Activated CD4-positive, alpha-beta T cell treated with anti-CD3 and anti-CD28 coated beads, Interleukin-2, amount 10 ng/mL, durations not matched to agents 7 days and 5 days (primary cell): ENCODE measurements around the gene RINL. TPM values are rescaled to one million over a fixed set of nuclear protein-coding genes. Genes with fewer than 3 reads are reported as not detected.

Experiments
- total RNA-seq, 2 experiments: library from RNA; stranded (reverse); gene quantifications; one replicate each; pipeline ENCODE4 v1.2.3, GENCODE V29; 2021

RINL gene
- total RNA-seq, 2 experiments from 2014 or later = 65.0 to 66.9 TPM

Other genes with a start within 250 kb of the RINL start
- 100 to 1,000 TPM; 337 to 354 TPM for gene ACTN4, start 230.6 kb downstream of the RINL start, total RNA-seq
- 1 to 10 TPM; 3.5 to 3.7 TPM for gene CAPN12, start 133.8 kb downstream of the RINL start, total RNA-seq
- not detected for gene LGALS7, start 104.8 kb downstream of the RINL start, total RNA-seq
- not detected for gene LGALS7B, start 89.1 kb downstream of the RINL start, total RNA-seq
- gene LGALS4, start 65.3 kb downstream of the RINL start, total RNA-seq = 1 to 10 TPM; 2.1 to 2.3 TPM
- gene ECH1, start 46.5 kb downstream of the RINL start, total RNA-seq = 100 to 1,000 TPM; 143 to 144 TPM
- 100 to 1,000 TPM; 517 to 535 TPM for gene HNRNPL, start 28.3 kb downstream of the RINL start, total RNA-seq
- gene SIRT2, start 21.3 kb upstream of the RINL start, total RNA-seq = 10 to 100 TPM; 45.2 to 47.1 TPM
- gene NFKBIB, start 21.7 kb upstream of the RINL start, total RNA-seq = 10 to 100 TPM; 31.6 to 32.2 TPM
- under 1 TPM; 0.83 to 0.97 TPM for gene CCER2, start 33.9 kb upstream of the RINL start, total RNA-seq
- 10 to 100 TPM; 33.4 to 37.9 TPM for gene SARS2, start 52.5 kb upstream of the RINL start, total RNA-seq
- gene MRPS12, start 52.7 kb upstream of the RINL start, total RNA-seq = 10 to 100 TPM; 54.8 to 57.5 TPM
- under 1 TPM in 1 of 2 experiments, not detected in 1; 0.35 TPM for gene FBXO17, start 97.5 kb upstream of the RINL start, total RNA-seq
- not detected for gene FBXO27, start 154.3 kb upstream of the RINL start, total RNA-seq
- not detected for gene ACP7, start 206.1 kb upstream of the RINL start, total RNA-seq
- gene PAK4, start 247.5 kb upstream of the RINL start, total RNA-seq = 10 to 100 TPM; 16.5 to 17.9 TPM